ENCODE results near the gene FBXL14. TPM values are rescaled to one million over a fixed set of nuclear protein-coding genes. Genes with fewer than 3 reads are reported as not detected.

Gene FBXL14
- total RNA-seq, 4 donors from 2014 or later: 1.5 to 17.4 (median 13.5) TPM

GRCh38 chr12:1607940-1608712, 13.7 kb upstream of the FBXL14 start:
- peaks cover 0 to 10% of the 10 kb centered on the region in 2 donors for H3K4me1 ChIP-seq
- no peak for DNase-seq
- no peaks in the 10 kb centered on the region for H3K9me3 ChIP-seq
- intact Hi-C loops (cut with DNase I; ENCODE audit: low total_unique reads): loop anchor here (10.0 kb wide), 1 partner anchor 1033 kb away; no protein-coding TSS in a partner anchor
- TF ChIP-seq POLR2A (IDR thresholded peaks at IDR 0.05) (no peak), CTCF (IDR thresholded peaks at IDR 0.05) (no peak)
- no peaks in the 10 kb centered on the region for H3K36me3 ChIP-seq
- H3K27me3 ChIP-seq: no peaks in the 10 kb centered on the region
- H3K4me3 ChIP-seq: no peak overlapping the region
- peak overlapping the region; percentile 2 to 6 for H3K27ac ChIP-seq

GRCh38 chr12:1606021-1606622, 11.7 kb upstream of the FBXL14 start:
- intact Hi-C loops (cut with DNase I; ENCODE audit: low total_unique reads): loop anchor here (10.0 kb wide), 1 partner anchor 1031 kb away; no protein-coding TSS in a partner anchor
- peak overlapping the region; percentile 17 to 36 for H3K4me3 ChIP-seq
- peak; percentile 87 to 92 for DNase-seq

GRCh38 chr12:1605129-1606020, 11.0 kb upstream of the FBXL14 start:
- peak; percentile 55 to 75 for DNase-seq
- H3K4me1 ChIP-seq: peaks cover 0 to 10% of the 10 kb centered on the region in 2 donors
- H3K27ac ChIP-seq: peak overlapping the region; percentile 82 to 91
- TF ChIP-seq POLR2A (IDR thresholded peaks at IDR 0.05): peak in 1 of 2 donors; percentile 6
- peak; percentile 77 to 82 (median 80) for TF ChIP-seq CTCF (IDR thresholded peaks at IDR 0.05)
- H3K4me3 ChIP-seq: peak overlapping the region; percentile 17 to 36
- H3K36me3 ChIP-seq: no peaks in the 10 kb centered on the region
- no peaks in the 10 kb centered on the region for H3K9me3 ChIP-seq
- intact Hi-C loops (cut with DNase I; ENCODE audit: low total_unique reads): loop anchor here (10.0 kb wide), 1 partner anchor 1031 kb away; no protein-coding TSS in a partner anchor
- H3K27me3 ChIP-seq: no peaks in the 10 kb centered on the region

More at GRCh38 chr12:1606021-1606622, 11.7 kb upstream of the FBXL14 start:
- Histone ChIP-seq H3K9me3 (no peaks in the 10 kb centered on the region), H3K36me3 (no peaks in the 10 kb centered on the region), H3K27me3 (no peaks in the 10 kb centered on the region), H3K4me1 (peaks cover 0 to 10% of the 10 kb centered on the region in 2 donors), H3K27ac (peak overlapping the region; percentile 82 to 91)
- TF ChIP-seq CTCF (IDR thresholded peaks at IDR 0.05) (no peak), POLR2A (IDR thresholded peaks at IDR 0.05) (peak in 1 of 2 donors; percentile 30)

GRCh38 chr12:1604464-1604863, 10.1 kb upstream of the FBXL14 start:
- Histone ChIP-seq H3K36me3 (no peaks in the 10 kb centered on the region), H3K27ac (no peak overlapping the region), H3K4me3 (no peak overlapping the region), H3K27me3 (no peaks in the 10 kb centered on the region), H3K9me3 (no peaks in the 10 kb centered on the region), H3K4me1 (peaks cover 0 to 10% of the 10 kb centered on the region in 2 donors)
- DNase-seq: no peak
- intact Hi-C loops (cut with DNase I; ENCODE audit: low total_unique reads): loop anchor here (10.0 kb wide), 1 partner anchor 1030 kb away; no protein-coding TSS in a partner anchor
- TF ChIP-seq CTCF (IDR thresholded peaks at IDR 0.05) (no peak), POLR2A (IDR thresholded peaks at IDR 0.05) (no peak)
